T-helper 1 cell treated with Interleukin-12 subunit alpha and Interleukin-12 subunit beta and Interleukin-4 antibody, amounts not matched to agents 30 μg/mL and 1 μg/mL, for 36 hours (primary cell): ENCODE data around the gene RNF40.
A peak's percentile ranks its signal among the peaks of the same experiment; 100 is the strongest.

Source experiments
- H3K27ac Mint-ChIP-seq: one replicate; pipeline ENCODE4 v1.8.0; 2021; ENCODE audit warnings: mild to moderate bottlenecking, mixed read lengths
- H3K27me3 Mint-ChIP-seq: one replicate; pipeline ENCODE4 v1.8.0; 2021; ENCODE audit warnings: low read depth, mixed read lengths
- H3K36me3 Mint-ChIP-seq: one replicate; pipeline ENCODE4 v1.8.0; 2021; ENCODE audit warnings: low read depth, mixed read lengths
- H3K4me1 Mint-ChIP-seq: one replicate; pipeline ENCODE4 v1.8.0; 2021; ENCODE audit warnings: low read depth, mixed read lengths
- H3K4me3 Mint-ChIP-seq: one replicate; pipeline ENCODE4 v1.8.0; 2021; ENCODE audit warnings: mild to moderate bottlenecking, moderate library complexity, mixed read lengths
- H3K9me3 Mint-ChIP-seq: one replicate; pipeline ENCODE4 v1.8.0; 2021; ENCODE audit warnings: mixed read lengths

The RNF40 gene

GRCh38 chr16:30778549-30779244 is 16.6 kb downstream of the RNF40 start:
- H3K27ac Mint-ChIP-seq: no peak overlapping the region

GRCh38 chr16:30779596-30779995 is 17.5 kb downstream of the RNF40 start:
- H3K4me3 Mint-ChIP-seq: no peak overlapping the region
- peaks cover 19% of the 10 kb centered on the region for H3K4me1 Mint-ChIP-seq
- peaks cover 4% of the 10 kb centered on the region for H3K27me3 Mint-ChIP-seq
- H3K36me3 Mint-ChIP-seq: peaks cover 2% of the 10 kb centered on the region
- no peak overlapping the region for H3K27ac Mint-ChIP-seq
- H3K9me3 Mint-ChIP-seq: no peaks in the 10 kb centered on the region

More at GRCh38 chr16:30778549-30779244, 16.6 kb downstream of the RNF40 start:
- Mint-ChIP-seq H3K4me3 (no peak overlapping the region), H3K27me3 (no peaks in the 10 kb centered on the region), H3K4me1 (peaks cover 21% of the 10 kb centered on the region), H3K9me3 (no peaks in the 10 kb centered on the region), H3K36me3 (peaks cover 2% of the 10 kb centered on the region)

GRCh38 chr16:30780021-30780420 is 17.9 kb downstream of the RNF40 start:
- Mint-ChIP-seq H3K27ac (no peak overlapping the region), H3K27me3 (peaks cover 8% of the 10 kb centered on the region), H3K4me1 (peaks cover 14% of the 10 kb centered on the region), H3K9me3 (no peaks in the 10 kb centered on the region), H3K4me3 (no peak overlapping the region), H3K36me3 (peaks cover 2% of the 10 kb centered on the region)

- Mint-ChIP-seq H3K27ac (no peak overlapping the region), H3K4me1 (peaks cover 10% of the 10 kb centered on the region), H3K4me3 (no peak overlapping the region), H3K36me3 (peaks cover 2% of the 10 kb centered on the region), H3K27me3 (peaks cover 13% of the 10 kb centered on the region), H3K9me3 (no peaks in the 10 kb centered on the region)
Measured at GRCh38 chr16:30780549-30780948, 18.4 kb downstream of the RNF40 start.

- Mint-ChIP-seq H3K36me3 (no peaks in the 10 kb centered on the region), H3K9me3 (no peaks in the 10 kb centered on the region), H3K27me3 (peaks cover 30% of the 10 kb centered on the region)
Measured at GRCh38 chr16:30782486-30783279, 20.6 kb downstream of the RNF40 start.

GRCh38 chr16:30783280-30784109 is 21.4 kb downstream of the RNF40 start:
- H3K36me3 Mint-ChIP-seq: no peaks in the 10 kb centered on the region
- H3K9me3 Mint-ChIP-seq: no peaks in the 10 kb centered on the region
- H3K4me1 Mint-ChIP-seq: peaks cover 4% of the 10 kb centered on the region
- peaks cover 38% of the 10 kb centered on the region for H3K27me3 Mint-ChIP-seq
- H3K4me3 Mint-ChIP-seq: no peak overlapping the region
- H3K27ac Mint-ChIP-seq: no peak overlapping the region

More at GRCh38 chr16:30782486-30783279, 20.6 kb downstream of the RNF40 start:
- Mint-ChIP-seq H3K4me3 (no peak overlapping the region), H3K4me1 (peaks cover 6% of the 10 kb centered on the region), H3K27ac (no peak overlapping the region)

GRCh38 chr16:30784215-30784614 is 22.1 kb downstream of the RNF40 start:
- peaks cover 38% of the 10 kb centered on the region for H3K27me3 Mint-ChIP-seq
- no peak overlapping the region for H3K27ac Mint-ChIP-seq
- peaks cover 2% of the 10 kb centered on the region for H3K4me1 Mint-ChIP-seq
- no peaks in the 10 kb centered on the region for H3K36me3 Mint-ChIP-seq
- H3K9me3 Mint-ChIP-seq: no peaks in the 10 kb centered on the region
- no peak overlapping the region for H3K4me3 Mint-ChIP-seq

GRCh38 chr16:30785126-30786106 is 23.3 kb downstream of the RNF40 start:
- no peaks in the 10 kb centered on the region for H3K9me3 Mint-ChIP-seq
- H3K4me3 Mint-ChIP-seq: peak overlapping the region; percentile 61
- H3K36me3 Mint-ChIP-seq: no peaks in the 10 kb centered on the region
- no peak overlapping the region for H3K27ac Mint-ChIP-seq
- peaks cover 38% of the 10 kb centered on the region for H3K27me3 Mint-ChIP-seq
- H3K4me1 Mint-ChIP-seq: peaks cover 2% of the 10 kb centered on the region

GRCh38 chr16:30786115-30786935 is 24.2 kb downstream of the RNF40 start:
- H3K36me3 Mint-ChIP-seq: no peaks in the 10 kb centered on the region
- H3K9me3 Mint-ChIP-seq: no peaks in the 10 kb centered on the region
- peaks cover 41% of the 10 kb centered on the region for H3K27me3 Mint-ChIP-seq
- H3K4me3 Mint-ChIP-seq: peak overlapping the region; percentile 61
- no peak overlapping the region for H3K27ac Mint-ChIP-seq
- H3K4me1 Mint-ChIP-seq: peaks cover 2% of the 10 kb centered on the region

- Mint-ChIP-seq H3K27me3 (peaks cover 45% of the 10 kb centered on the region), H3K9me3 (no peaks in the 10 kb centered on the region), H3K27ac (no peak within 1 kb of the TSS), H3K36me3 (no peaks in the 10 kb centered on the region), H3K4me1 (peaks cover 2% of the 10 kb centered on the region), H3K4me3 (peak within 1 kb of the TSS; percentile 68)
Measured at GRCh38 chr16:30786936-30787612, 25.0 kb downstream of the RNF40 start, which contains the start of gene ZNF629. ZNF629 (minus strand) TSS chr16:30787205; CDS start chr16:30784482, 2,723 bp downstream.

GRCh38 chr16:30787613-30788378 is 25.7 kb downstream of the RNF40 start:
- Mint-ChIP-seq H3K4me1 (peaks cover 2% of the 10 kb centered on the region), H3K4me3 (no peak overlapping the region), H3K27me3 (peaks cover 45% of the 10 kb centered on the region), H3K9me3 (no peaks in the 10 kb centered on the region), H3K36me3 (no peaks in the 10 kb centered on the region), H3K27ac (no peak overlapping the region)

- no peak overlapping the region for H3K27ac Mint-ChIP-seq
- no peak overlapping the region for H3K4me3 Mint-ChIP-seq
- H3K9me3 Mint-ChIP-seq: no peaks in the 10 kb centered on the region
- H3K27me3 Mint-ChIP-seq: peaks cover 7% of the 10 kb centered on the region
- H3K36me3 Mint-ChIP-seq: no peaks in the 10 kb centered on the region
- no peaks in the 10 kb centered on the region for H3K4me1 Mint-ChIP-seq
Measured at GRCh38 chr16:30793508-30794069, 31.5 kb downstream of the RNF40 start.
